Tongue (tissue), 2 donors: Measurements from ENCODE around the gene UBASH3A. TPM values are rescaled to one million over a fixed set of nuclear protein-coding genes. Genes with fewer than 3 reads are reported as not detected.
"Not testable (repeated sequence)": the region's sequence is repeated elsewhere in the genome, so short reads cannot be mapped to it uniquely, and the experiment has no call there.

ENCODE experiments used
- DNase-seq: peaks from one replicate; pipeline ENCODE4 v3.0.0-alpha.2; 2015
- total RNA-seq: library from RNA; depleted of rRNA; stranded (reverse); fragments of >200 nt; gene quantifications from one replicate; pipeline ENCODE4 v1.2.3, GENCODE V29; 2014

Gene UBASH3A
- total RNA-seq, 1 donor from 2014 or later = 0.41 TPM

- DNase-seq = no peak
Observed at GRCh38 chr21:42392731-42393442, 10.8 kb upstream of the UBASH3A start.

- no peak for DNase-seq
Observed at GRCh38 chr21:42393443-42393950, 10.2 kb upstream of the UBASH3A start.

GRCh38 chr21:42395302-42395701 lies 8.4 kb upstream of the UBASH3A start:
- DNase-seq = no peak

GRCh38 chr21:42395905-42396651 lies 7.6 kb upstream of the UBASH3A start, which contains the start of gene TMPRSS3:
Gene TMPRSS3, minus strand, starts transcription at chr21:42396052. Its CDS starts 635 bp downstream, at chr21:42395417.
- no peak for DNase-seq

- DNase-seq = no peak
Observed at GRCh38 chr21:42396799-42397745, 6.6 kb upstream of the UBASH3A start.

GRCh38 chr21:42397746-42398394 lies 5.8 kb upstream of the UBASH3A start:
- no peak for DNase-seq

- DNase-seq = no peak
Observed at GRCh38 chr21:42398436-42399028, 5.2 kb upstream of the UBASH3A start.

- no peak for DNase-seq
Observed at GRCh38 chr21:42400525-42400924, 3.2 kb upstream of the UBASH3A start.

- no peak for DNase-seq
Observed at GRCh38 chr21:42401154-42401553, 2.5 kb upstream of the UBASH3A start.

- DNase-seq = no peak
Observed at GRCh38 chr21:42401820-42402251, 1.9 kb upstream of the UBASH3A start.

GRCh38 chr21:42404539-42404938 lies 837 bp downstream of the UBASH3A start:
- DNase-seq = no peak

GRCh38 chr21:42405064-42406013 lies 1.6 kb downstream of the UBASH3A start:
- DNase-seq = no peak

GRCh38 chr21:42406201-42406621 lies 2.5 kb downstream of the UBASH3A start:
- no peak for DNase-seq

- DNase-seq = no peak
Observed at GRCh38 chr21:42406866-42407265, 3.2 kb downstream of the UBASH3A start.

- no peak for DNase-seq
Observed at GRCh38 chr21:42407476-42407875, 3.8 kb downstream of the UBASH3A start.

GRCh38 chr21:42408718-42409117 lies 5.0 kb downstream of the UBASH3A start:
- DNase-seq = not testable (repeated sequence)

GRCh38 chr21:42409366-42409765 lies 5.7 kb downstream of the UBASH3A start:
- DNase-seq = no peak

GRCh38 chr21:42411197-42411869 lies 7.6 kb downstream of the UBASH3A start:
- peak; percentile 16 for DNase-seq

GRCh38 chr21:42411891-42412635 lies 8.4 kb downstream of the UBASH3A start:
- DNase-seq = no peak
